Hepatocyte (in vitro differentiated cells): ENCODE measurements around the gene DLEC1.

Experiments
- CTCF ChIP-seq: fragments of 200-600 bp; sonication (generic); IDR thresholded peaks from 2 replicates; pipeline ENCODE4 v1.5.1; 2016; ENCODE audit warnings: antibody characterized with exemption, mild to moderate bottlenecking; ENCODE audit not compliant: poor library complexity
- EZH2 ChIP-seq: fragments of 200-600 bp; sonication (generic); IDR thresholded peaks from 2 replicates; pipeline ENCODE4 v1.6.1; 2016; ENCODE audit warnings: antibody characterized with exemption, mild to moderate bottlenecking, borderline replicate concordance
- EZH2phosphoT487 ChIP-seq: fragments of 200-600 bp; sonication (generic); IDR thresholded peaks from one replicate; pipeline ENCODE4 v1.6.1; 2018; ENCODE audit warnings: antibody characterized with exemption, mild to moderate bottlenecking, low read depth, moderate library complexity; ENCODE audit not compliant: unreplicated experiment, severe bottlenecking

- TF ChIP-seq CTCF (no peak), EZH2 (no peak), EZH2phosphoT487 (no peak)
Measured at GRCh38 chr3:38141173-38141951, 102.4 kb downstream of the DLEC1 start.
